GM21360 (cell line): Measurements from ENCODE around the gene GIT1.

Source experiments
- ATAC-seq: cut with Tn5 transposase; IDR thresholded peaks from one replicate; pipeline ENCODE4 v1.9.1; 2021; ENCODE audit warnings: mild to moderate bottlenecking, moderate library complexity; ENCODE audit not compliant: unreplicated experiment

Gene GIT1

GRCh38 chr17:29581583-29582253 is 7.7 kb downstream of the GIT1 start:
- ATAC-seq: no peak

- ATAC-seq: peak; percentile 74
Measured at GRCh38 chr17:29579866-29580771, 9.3 kb downstream of the GIT1 start.

GRCh38 chr17:29578626-29579485 is 10.6 kb downstream of the GIT1 start:
- no peak for ATAC-seq

GRCh38 chr17:29577385-29578211 is 11.8 kb downstream of the GIT1 start:
- ATAC-seq: no peak

- ATAC-seq: no peak
Measured at GRCh38 chr17:29577001-29577370, 12.5 kb downstream of the GIT1 start.

- ATAC-seq: no peak
Measured at GRCh38 chr17:29576214-29577000, 13.0 kb downstream of the GIT1 start.

- ATAC-seq: no peak
Measured at GRCh38 chr17:29575511-29576213, 13.8 kb downstream of the GIT1 start.

- ATAC-seq: no peak
Measured at GRCh38 chr17:29574732-29575510, 14.5 kb downstream of the GIT1 start.

- ATAC-seq: no peak
Measured at GRCh38 chr17:29573871-29574731, 15.3 kb downstream of the GIT1 start.

- ATAC-seq: no peak
Measured at GRCh38 chr17:29573558-29573869, 15.9 kb downstream of the GIT1 start.

GRCh38 chr17:29572691-29573557 is 16.5 kb downstream of the GIT1 start:
- no peak for ATAC-seq

GRCh38 chr17:29571883-29572681 is 17.4 kb downstream of the GIT1 start:
- ATAC-seq: no peak

- no peak for ATAC-seq
Measured at GRCh38 chr17:29571486-29571882, 18.0 kb downstream of the GIT1 start.

- ATAC-seq: no peak
Measured at GRCh38 chr17:29570521-29570920, 18.9 kb downstream of the GIT1 start.

- ATAC-seq: no peak
Measured at GRCh38 chr17:29569245-29569950, 20.1 kb downstream of the GIT1 start.
